Fibroblast of lung (primary cell): Measurements from ENCODE around the gene PDCD7. TPM values are rescaled to one million over a fixed set of nuclear protein-coding genes. Genes with fewer than 3 reads are reported as not detected.

Source experiments
- DNase-seq, 2 donors: peaks; one replicate each; pipeline versions ENCODE4 v3.0.0 to v3.0.0-alpha.2; 2010; ENCODE audit warnings: low read depth in 2 of 2
- H2AFZ ChIP-seq: 2 replicates; pipeline ENCODE4 v1.5.1; 2012; ENCODE audit warnings: low read length, control low read depth, inconsistent platforms
- H3K27ac ChIP-seq: 2 replicates; pipeline ENCODE4 v1.5.1; 2011; ENCODE audit warnings: low read length, control low read depth; ENCODE audit not compliant: insufficient read depth
- H3K27me3 ChIP-seq: 2 replicates; pipeline ENCODE4 v1.5.1; 2011; ENCODE audit warnings: mild to moderate bottlenecking, low read length; ENCODE audit not compliant: control insufficient read depth, insufficient read depth
- H3K36me3 ChIP-seq: 2 replicates; pipeline ENCODE4 v1.5.1; 2011; ENCODE audit warnings: low read length; ENCODE audit not compliant: control insufficient read depth, insufficient read depth
- H3K4me1 ChIP-seq: 2 replicates; pipeline ENCODE4 v1.5.1; 2011; ENCODE audit warnings: low read length; ENCODE audit not compliant: control insufficient read depth, insufficient read depth; ENCODE audit errors: extremely low read depth
- H3K4me2 ChIP-seq: 2 replicates; pipeline ENCODE4 v1.5.1; 2011; ENCODE audit warnings: low read length, control low read depth; ENCODE audit not compliant: insufficient read depth; ENCODE audit errors: extremely low read depth
- H3K4me3 ChIP-seq, 4 experiments: fragments of 200-600 bp in 1 of 4; sonication (generic) in 1 of 4; replicated peaks in 1 of 4; 2 replicates each; pipeline ENCODE4 v1.5.1; 2011 to 2016; ENCODE audit warnings: low read length in 4 of 4, low read depth in 3 of 4, mild to moderate bottlenecking in 3 of 4, control low read depth in 2 of 4, inconsistent platforms in 1 of 4, mixed read lengths in 1 of 4; ENCODE audit not compliant: insufficient read depth in 1 of 4; ENCODE audit errors: control extremely low read depth in 1 of 4
- H3K79me2 ChIP-seq: 2 replicates; pipeline ENCODE4 v1.5.1; 2012; ENCODE audit warnings: mild to moderate bottlenecking, low read length, inconsistent platforms; ENCODE audit not compliant: control insufficient read depth, insufficient read depth
- H3K9ac ChIP-seq: 2 replicates; pipeline ENCODE4 v1.5.1; 2011; ENCODE audit warnings: mild to moderate bottlenecking, low read length, control low read depth; ENCODE audit not compliant: insufficient read depth
- H3K9me3 ChIP-seq: 2 replicates; pipeline ENCODE4 v1.5.1; 2012; ENCODE audit warnings: low read depth, low read length; ENCODE audit not compliant: control insufficient read depth, insufficient read depth
- H4K20me1 ChIP-seq: 2 replicates; pipeline ENCODE4 v1.5.1; 2011; ENCODE audit warnings: low read length; ENCODE audit not compliant: control insufficient read depth, insufficient read depth; ENCODE audit errors: extremely low read depth
- CTCF ChIP-seq, 2 donors: IDR thresholded peaks in 1 of 2; conservative IDR thresholded peaks in 1 of 2; 1 replicate in 1 of 2; 2 replicates in 1 of 2; pipeline ENCODE4 v1.5.1; 2011 to 2012; ENCODE audit warnings: low read length in 2 of 2, control low read depth in 1 of 2, inconsistent platforms in 1 of 2, low read depth in 1 of 2, mild to moderate bottlenecking in 1 of 2
- EZH2 ChIP-seq: IDR thresholded peaks from 2 replicates; pipeline ENCODE4 v1.5.1; 2012; ENCODE audit warnings: low read length, control low read depth, mild to moderate bottlenecking; ENCODE audit errors: missing control alignments
- polyA plus RNA-seq, 2 donors: library from polyadenylated mRNA; depleted of rRNA in 1 of 2; stranded (reverse) in 1 of 2; unstranded in 1 of 2; fragments of >200 nt; gene quantifications; 2 replicates each; pipeline ENCODE4 v1.2.1, GENCODE V29; 2011 to 2012; ENCODE audit warnings: missing spikeins in 1 of 2
- total RNA-seq: library from RNA; depleted of rRNA; stranded (reverse); fragments of >200 nt; gene quantifications from 2 replicates; pipeline ENCODE4 v1.2.1, GENCODE V29; 2014

PDCD7 gene
- total and polyA plus RNA-seq, 2 donors (not counting 1 experiment from before 2014, with no cell fraction given), result 17.0 to 21.7 TPM

- no peak overlapping the region for H3K27ac ChIP-seq
- H4K20me1 ChIP-seq, result no peaks in the 10 kb centered on the region
- no peaks in the 10 kb centered on the region for H3K4me1 ChIP-seq
- no peaks in the 10 kb centered on the region for H3K36me3 ChIP-seq
- TF ChIP-seq CTCF (conservative IDR thresholded peaks at IDR 0.05 in 1 of 2, IDR thresholded peaks at IDR 0.05 in 1 of 2; ENCODE audit: low read depth in 1 of 2, low read length in 2 of 2), result no peak
- TF ChIP-seq EZH2, result no peak
- H2AFZ ChIP-seq, result no peak overlapping the region
- H3K79me2 ChIP-seq, result peaks cover 21% of the 10 kb centered on the region
- no peak for DNase-seq
- H3K9ac ChIP-seq, result no peak overlapping the region
- peak overlapping the region; percentile 93 for H3K4me2 ChIP-seq
- no peaks in the 10 kb centered on the region for H3K27me3 ChIP-seq
- no peaks in the 10 kb centered on the region for H3K9me3 ChIP-seq
- H3K4me3 ChIP-seq, result peak overlapping the region in 2 of 4 experiments; percentile 81 to 84
These were observed 930 bp upstream of the PDCD7 start for GRCh38 chr15:65134538-65134937.

- Histone ChIP-seq H3K36me3 (peaks cover 8% of the 10 kb centered on the region), H3K4me1 (no peaks in the 10 kb centered on the region), H3K9me3 (no peaks in the 10 kb centered on the region), H3K27me3 (no peaks in the 10 kb centered on the region), H2AFZ (peak overlapping the region; percentile 26), H3K27ac (peak overlapping the region; percentile 75), H3K4me2 (peak overlapping the region; percentile 98), H4K20me1 (no peaks in the 10 kb centered on the region), H3K79me2 (peaks cover 21% of the 10 kb centered on the region), H3K9ac (peak overlapping the region; percentile 59), H3K4me3 (peak overlapping the region; percentile 61 to 95 (median 74))
- TF ChIP-seq EZH2 (no peak), CTCF (conservative IDR thresholded peaks at IDR 0.05 in 1 of 2, IDR thresholded peaks at IDR 0.05 in 1 of 2; ENCODE audit: low read depth in 1 of 2, low read length in 2 of 2) (no peak)
- peak; percentile 36 to 63 for DNase-seq
These were observed 595 bp downstream of the PDCD7 start for GRCh38 chr15:65132878-65133547.

GRCh38 chr15:65130941-65131340 lies 2.7 kb downstream of the PDCD7 start:
- no peak overlapping the region for H2AFZ ChIP-seq
- H3K27ac ChIP-seq, result no peak overlapping the region
- H3K9me3 ChIP-seq, result no peaks in the 10 kb centered on the region
- no peaks in the 10 kb centered on the region for H3K27me3 ChIP-seq
- DNase-seq, result no peak
- H3K79me2 ChIP-seq, result peaks cover 23% of the 10 kb centered on the region
- H3K4me1 ChIP-seq, result no peaks in the 10 kb centered on the region
- H3K9ac ChIP-seq, result no peak overlapping the region
- TF ChIP-seq EZH2, result no peak
- TF ChIP-seq CTCF (conservative IDR thresholded peaks at IDR 0.05 in 1 of 2, IDR thresholded peaks at IDR 0.05 in 1 of 2; ENCODE audit: low read depth in 1 of 2, low read length in 2 of 2), result no peak
- peaks cover 14% of the 10 kb centered on the region for H3K36me3 ChIP-seq
- no peak overlapping the region for H3K4me3 ChIP-seq
- H4K20me1 ChIP-seq, result no peaks in the 10 kb centered on the region
- no peak overlapping the region for H3K4me2 ChIP-seq
